CD4-positive, alpha-beta T cell treated with Interferon alpha-2 for 1 hour (primary cell): Measurements from ENCODE around the gene DUOXA1.

Experiments used
- DNase-seq, 2 donors: peaks; one replicate each; pipeline ENCODE4 v3.0.0-alpha.2; 2020 to 2022

The DUOXA1 gene

GRCh38 chr15:45129651-45130129 lies at the start of gene DUOXA1, which contains the start of gene DUOX1:
Gene DUOXA1 (minus strand): TSS chr15:45129879. CDS start chr15:45123014, 6,865 bp downstream.
Gene DUOX1 (plus strand): TSS chr15:45129994. CDS start chr15:45131967, 1,973 bp downstream.
- DNase-seq: peak in 1 of 2 donors; percentile 19

- DNase-seq: no peak
Measured at GRCh38 chr15:45177285-45177684, 47.6 kb upstream of the DUOXA1 start.

GRCh38 chr15:45174577-45174976 lies 44.9 kb upstream of the DUOXA1 start:
- no peak for DNase-seq

GRCh38 chr15:45174069-45174468 lies 44.4 kb upstream of the DUOXA1 start:
- no peak for DNase-seq

- no peak for DNase-seq
Measured at GRCh38 chr15:45171912-45172311, 42.2 kb upstream of the DUOXA1 start.

- DNase-seq: no peak
Measured at GRCh38 chr15:45169608-45170480, 40.2 kb upstream of the DUOXA1 start.

- no peak for DNase-seq
Measured at GRCh38 chr15:45168751-45169551, 39.3 kb upstream of the DUOXA1 start.

GRCh38 chr15:45168286-45168685 lies 38.6 kb upstream of the DUOXA1 start:
- DNase-seq: no peak

- no peak for DNase-seq
Measured at GRCh38 chr15:45167631-45168205, 38.0 kb upstream of the DUOXA1 start.

- DNase-seq: peak; percentile 87
Measured at GRCh38 chr15:45166834-45167630, 37.4 kb upstream of the DUOXA1 start.

- DNase-seq: no peak
Measured at GRCh38 chr15:45165536-45165935, 35.9 kb upstream of the DUOXA1 start.

- DNase-seq: no peak
Measured at GRCh38 chr15:45164914-45165313, 35.2 kb upstream of the DUOXA1 start.

GRCh38 chr15:45163508-45163856 lies 33.8 kb upstream of the DUOXA1 start:
- DNase-seq: no peak

- peak; percentile 69 to 71 for DNase-seq
Measured at GRCh38 chr15:45162771-45163507, 33.3 kb upstream of the DUOXA1 start.

GRCh38 chr15:45161666-45162065 lies 32.0 kb upstream of the DUOXA1 start:
- no peak for DNase-seq

GRCh38 chr15:45157974-45158373 lies 28.3 kb upstream of the DUOXA1 start:
- no peak for DNase-seq

GRCh38 chr15:45156744-45157455 lies 27.2 kb upstream of the DUOXA1 start:
- no peak for DNase-seq

- DNase-seq: no peak
Measured at GRCh38 chr15:45155739-45156138, 26.1 kb upstream of the DUOXA1 start.

- no peak for DNase-seq
Measured at GRCh38 chr15:45151998-45152828, 22.5 kb upstream of the DUOXA1 start.

GRCh38 chr15:45150997-45151396 lies 21.3 kb upstream of the DUOXA1 start:
- no peak for DNase-seq
